Endothelial cell of umbilical vein (primary cell): ENCODE data around the gene FRMD5.
"Not testable (repeated sequence)": the region's sequence is repeated elsewhere in the genome, so short reads cannot be mapped to it uniquely, and the experiment has no call there.

ENCODE experiments used
- EZH2 ChIP-seq: IDR thresholded peaks from 2 replicates; pipeline ENCODE4 v1.6.1; 2012; ENCODE audit warnings: borderline replicate concordance, low read depth, mild to moderate bottlenecking, moderate library complexity, low read length, inconsistent platforms; ENCODE audit not compliant: severe bottlenecking
- GATA2 ChIP-seq: IDR thresholded peaks from 2 replicates; pipeline ENCODE4 v1.7.0; 2011; ENCODE audit warnings: low read depth, mild to moderate bottlenecking, moderate library complexity, mixed read lengths, low read length; ENCODE audit not compliant: insufficient read length, insufficient read depth
- POLR2A ChIP-seq: IDR thresholded peaks from 2 replicates; pipeline ENCODE4 v1.6.1; 2012; ENCODE audit warnings: low read depth, mild to moderate bottlenecking, control low read depth, low read length
- TF ChIP-seq, protein P1 (sequence below), 2 donors: IDR thresholded peaks; 1 replicate in 1 of 2; 2 replicates in 1 of 2; pipeline ENCODE4 v1.5.1; 2011; ENCODE audit warnings: low read length in 2 of 2, mild to moderate bottlenecking in 2 of 2, moderate library complexity in 2 of 2, control low read depth in 1 of 2, inconsistent platforms in 1 of 2, low read depth in 1 of 2; ENCODE audit not compliant: insufficient read depth in 1 of 2; ENCODE audit errors: extremely low read depth in 1 of 2

DNA sequence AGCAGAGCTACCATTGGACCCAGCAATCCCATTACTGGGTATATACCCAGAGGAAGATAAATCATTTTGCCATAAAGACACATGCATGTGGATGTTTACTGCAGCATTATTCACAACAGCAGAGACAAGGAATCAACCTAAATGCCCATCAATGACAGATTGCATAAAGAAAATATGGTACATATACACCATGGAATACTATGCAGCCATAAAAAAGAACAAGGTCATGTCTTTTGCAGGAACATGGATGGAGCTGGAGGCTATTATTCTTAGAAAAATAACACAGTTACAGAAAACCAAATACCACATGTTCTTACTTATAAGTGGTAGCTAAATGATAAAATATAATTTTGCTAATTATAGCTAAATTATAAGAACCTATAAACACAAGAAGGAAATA lies 162.3 kb downstream of the FRMD5 start:
- TF ChIP-seq EZH2, POLR2A, GATA2: not testable (repeated sequence)
- TF ChIP-seq, protein P1, sequence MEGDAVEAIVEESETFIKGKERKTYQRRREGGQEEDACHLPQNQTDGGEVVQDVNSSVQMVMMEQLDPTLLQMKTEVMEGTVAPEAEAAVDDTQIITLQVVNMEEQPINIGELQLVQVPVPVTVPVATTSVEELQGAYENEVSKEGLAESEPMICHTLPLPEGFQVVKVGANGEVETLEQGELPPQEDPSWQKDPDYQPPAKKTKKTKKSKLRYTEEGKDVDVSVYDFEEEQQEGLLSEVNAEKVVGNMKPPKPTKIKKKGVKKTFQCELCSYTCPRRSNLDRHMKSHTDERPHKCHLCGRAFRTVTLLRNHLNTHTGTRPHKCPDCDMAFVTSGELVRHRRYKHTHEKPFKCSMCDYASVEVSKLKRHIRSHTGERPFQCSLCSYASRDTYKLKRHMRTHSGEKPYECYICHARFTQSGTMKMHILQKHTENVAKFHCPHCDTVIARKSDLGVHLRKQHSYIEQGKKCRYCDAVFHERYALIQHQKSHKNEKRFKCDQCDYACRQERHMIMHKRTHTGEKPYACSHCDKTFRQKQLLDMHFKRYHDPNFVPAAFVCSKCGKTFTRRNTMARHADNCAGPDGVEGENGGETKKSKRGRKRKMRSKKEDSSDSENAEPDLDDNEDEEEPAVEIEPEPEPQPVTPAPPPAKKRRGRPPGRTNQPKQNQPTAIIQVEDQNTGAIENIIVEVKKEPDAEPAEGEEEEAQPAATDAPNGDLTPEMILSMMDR (IDR thresholded peaks at IDR 0.05; ENCODE audit: extremely low read depth in 1 of 2, insufficient read depth in 1 of 2, low read depth in 1 of 2, low read length in 2 of 2), result not testable (repeated sequence)
